HCT116 (cell line): Measurements from ENCODE around the gene GBP2. TPM values are rescaled to one million over a fixed set of nuclear protein-coding genes. Genes with fewer than 3 reads are reported as not detected.

Source experiments
- ATAC-seq: fragments of 200-7000 bp; cut with Tn5 transposase; 2 replicates; pipeline ENCODE4 v1.9.1; 2020; ENCODE audit warnings: mild to moderate bottlenecking, moderate library complexity
- BruUV-seq: library from RNA; stranded (reverse); fragments of 400-500 nt; replicated peaks from 2 replicates; lab custom pipeline; 2021; lab: Mats Ljungman, UMichigan
- CTCF ChIA-PET: fragments of 300-600 bp; sonication (Branson Sonifier 250); formaldehyde crosslinking; loops from one replicate; lab custom pipeline; 2021; ENCODE audit warnings: antibody characterized with exemption; lab: Charles Lee
- POLR2A ChIA-PET: fragments of 300-600, 350-600 bp; sonication (Branson Sonifier 250); formaldehyde crosslinking; loops from one replicate; lab custom pipeline; 2021; ENCODE audit warnings: antibody characterized with exemption; lab: Charles Lee
- RAD21 ChIA-PET, 2 experiments: fragments of 300-600 bp; sonication (Branson Sonifier 250); formaldehyde crosslinking; loops; one replicate each; lab custom pipeline; 2023; ENCODE audit warnings: low total read pairs in 2 of 2; ENCODE audit not compliant: uncharacterized antibody in 2 of 2, unreplicated experiment in 2 of 2, low non-redundant PET in 1 of 2; lab: Charles Lee
- DNase-seq: peaks from one replicate; pipeline ENCODE4 v3.0.0-alpha.2; 2010; ENCODE audit warnings: low read depth, low spot score
- H2AFZ ChIP-seq: fragments of 200-600 bp; shearing (Covaris generic), sonication (generic); 2 replicates; pipeline ENCODE4 v1.6.1; 2017; ENCODE audit warnings: low read depth, mixed run types, mixed read lengths, antibody characterized with exemption, low read length; ENCODE audit not compliant: poor library complexity, severe bottlenecking
- H3K27ac ChIP-seq: 2 replicates; pipeline ENCODE4 v1.5.1; 2012; ENCODE audit warnings: low read depth, low read length
- H3K27me3 ChIP-seq: fragments of 200-600 bp; sonication (generic); 2 replicates; pipeline ENCODE4 v1.6.1; 2016; ENCODE audit warnings: mixed run types, low read length, mixed read lengths; ENCODE audit not compliant: insufficient read depth
- H3K36me3 ChIP-seq, 2 experiments: fragments of 200-500 bp in 1 of 2; fragments of 200-600 bp in 1 of 2; sonication (Bioruptor generic) in 1 of 2; sonication (generic) in 1 of 2; 2 replicates each; pipeline versions ENCODE4 v1.5.1 to v1.6.1; 2014 to 2016; ENCODE audit warnings: low read length in 2 of 2, inconsistent platforms in 1 of 2, mixed read lengths in 1 of 2, mixed run types in 1 of 2; ENCODE audit not compliant: insufficient read depth in 2 of 2, control insufficient read depth in 1 of 2
- H3K4me1 ChIP-seq, 2 experiments: fragments of 200-600 bp in 1 of 2; sonication (generic) in 1 of 2; 2 replicates each; pipeline versions ENCODE4 v1.5.1 to v1.6.1; 2012 to 2017; ENCODE audit warnings: low read length in 2 of 2, inconsistent platforms in 1 of 2, mild to moderate bottlenecking in 1 of 2, mixed read lengths in 1 of 2, mixed run types in 1 of 2, moderate library complexity in 1 of 2; ENCODE audit not compliant: insufficient read depth in 2 of 2, control insufficient read depth in 1 of 2
- H3K4me2 ChIP-seq: fragments of 200-600 bp; sonication (generic); 2 replicates; pipeline ENCODE4 v1.6.1; 2017; ENCODE audit warnings: mixed run types, low read length, mixed read lengths
- H3K4me3 ChIP-seq, 2 experiments: fragments of 200-600 bp in 1 of 2; sonication (generic) in 1 of 2; replicated peaks in 1 of 2; 2 replicates each; pipeline ENCODE4 v1.5.1; 2011 to 2016; ENCODE audit warnings: low read length in 2 of 2, control low read depth in 1 of 2, low read depth in 1 of 2, mild to moderate bottlenecking in 1 of 2, mixed read lengths in 1 of 2, mixed run types in 1 of 2
- H3K79me2 ChIP-seq: fragments of 200-600 bp; sonication (generic); 2 replicates; pipeline ENCODE4 v1.6.1; 2017; ENCODE audit warnings: mild to moderate bottlenecking, mixed run types, low read length, moderate library complexity, mixed read lengths; ENCODE audit not compliant: insufficient read depth
- H3K9ac ChIP-seq: fragments of 200-600 bp; sonication (generic); 2 replicates; pipeline ENCODE4 v1.6.1; 2016; ENCODE audit warnings: low read length, mixed read lengths
- H3K9me2 ChIP-seq: fragments of 200-600 bp; sonication (generic), shearing (Covaris generic); 2 replicates; pipeline ENCODE4 v1.6.1; 2017; ENCODE audit warnings: mixed run types, mild to moderate bottlenecking, moderate library complexity; ENCODE audit not compliant: insufficient read depth
- H3K9me3 ChIP-seq, 2 experiments: fragments of 200-500 bp in 1 of 2; fragments of 200-600 bp in 1 of 2; sonication (Bioruptor generic) in 1 of 2; sonication (generic) in 1 of 2; 2 replicates each; pipeline ENCODE4 v1.6.1; 2014 to 2017; ENCODE audit warnings: low read length in 2 of 2, mixed read lengths in 2 of 2, inconsistent platforms in 1 of 2, low read depth in 1 of 2, mild to moderate bottlenecking in 1 of 2, mixed run types in 1 of 2, moderate library complexity in 1 of 2; ENCODE audit not compliant: control insufficient read depth in 1 of 2, insufficient read depth in 1 of 2
- H4K20me1 ChIP-seq: fragments of 200-600 bp; sonication (generic), shearing (Covaris generic); 2 replicates; pipeline ENCODE4 v1.6.1; 2017; ENCODE audit warnings: mixed run types, mild to moderate bottlenecking, moderate library complexity; ENCODE audit not compliant: insufficient read depth
- CBX3 ChIP-seq: IDR thresholded peaks from 2 replicates; pipeline ENCODE4 v1.6.1; 2012; ENCODE audit warnings: low read depth
- CEBPB ChIP-seq: IDR thresholded peaks from 2 replicates; pipeline ENCODE4 v1.6.1; 2012; ENCODE audit warnings: low read depth
- EGR1 ChIP-seq: IDR thresholded peaks from 2 replicates; pipeline ENCODE4 v1.6.1; 2012; ENCODE audit warnings: low read depth
- EZH2 ChIP-seq: fragments of 200-600 bp; sonication (generic); IDR thresholded peaks from 2 replicates; pipeline ENCODE4 v1.6.1; 2017; ENCODE audit warnings: antibody characterized with exemption, mixed run types
- MAX ChIP-seq: IDR thresholded peaks from 2 replicates; pipeline ENCODE4 v1.6.1; 2012
- RAD21 ChIP-seq: IDR thresholded peaks from 2 replicates; pipeline ENCODE4 v1.6.1; 2012; ENCODE audit warnings: low read depth, mild to moderate bottlenecking
- SIN3A ChIP-seq: IDR thresholded peaks from 2 replicates; pipeline ENCODE4 v1.6.1; 2012; ENCODE audit warnings: low read depth
- YY1 ChIP-seq: IDR thresholded peaks from 2 replicates; pipeline ENCODE4 v1.6.1; 2011; ENCODE audit warnings: low read length, low read depth, moderate library complexity, mild to moderate bottlenecking; ENCODE audit not compliant: insufficient replicate concordance; ENCODE audit errors: extremely low read depth
- intact Hi-C: fragments of 100-400 bp; cut with micrococcal nuclease; formaldehyde crosslinking; loops from 2 replicates; pipeline ENCODE4 v1.10.0; 2022
- total RNA-seq: library from RNA; stranded (reverse); gene quantifications from one replicate; pipeline ENCODE4 v1.2.1, GENCODE V29; 2021; ENCODE audit not compliant: unreplicated experiment
- TF ChIP-seq, protein P1 (sequence below): IDR thresholded peaks from 2 replicates; pipeline ENCODE4 v1.6.1; 2011; ENCODE audit warnings: mild to moderate bottlenecking, low read length, moderate library complexity; ENCODE audit not compliant: insufficient replicate concordance; ENCODE audit errors: extremely low read depth

The GBP2 gene
- total RNA-seq, 1 experiment from 2014 or later = 0.98 TPM

- Histone ChIP-seq H2AFZ (no peak overlapping the region), H3K9ac (no peak overlapping the region), H4K20me1 (no peaks in the 10 kb centered on the region), H3K9me2 (no peaks in the 10 kb centered on the region), H3K27ac (no peak overlapping the region), H3K9me3 (no peaks in the 10 kb centered on the region), H3K4me1 (no peaks in the 10 kb centered on the region), H3K27me3 (no peaks in the 10 kb centered on the region), H3K4me2 (no peak overlapping the region), H3K36me3 (no peaks in the 10 kb centered on the region), H3K79me2 (no peaks in the 10 kb centered on the region), H3K4me3 (no peak overlapping the region)
- intact Hi-C loops = no loop called here
- DNase-seq (no peak), ATAC-seq (no peak)
- no TSS peak for BruUV-seq
- ChIA-PET POLR2A (no interaction called here), CTCF (no interaction called here), RAD21 (no interaction called here)
- no peak for TF ChIP-seq MAX
- TF ChIP-seq RAD21 = no peak
- TF ChIP-seq CEBPB = no peak
- no peak for TF ChIP-seq SIN3A
- TF ChIP-seq EZH2 = no peak
- TF ChIP-seq, protein P1, sequence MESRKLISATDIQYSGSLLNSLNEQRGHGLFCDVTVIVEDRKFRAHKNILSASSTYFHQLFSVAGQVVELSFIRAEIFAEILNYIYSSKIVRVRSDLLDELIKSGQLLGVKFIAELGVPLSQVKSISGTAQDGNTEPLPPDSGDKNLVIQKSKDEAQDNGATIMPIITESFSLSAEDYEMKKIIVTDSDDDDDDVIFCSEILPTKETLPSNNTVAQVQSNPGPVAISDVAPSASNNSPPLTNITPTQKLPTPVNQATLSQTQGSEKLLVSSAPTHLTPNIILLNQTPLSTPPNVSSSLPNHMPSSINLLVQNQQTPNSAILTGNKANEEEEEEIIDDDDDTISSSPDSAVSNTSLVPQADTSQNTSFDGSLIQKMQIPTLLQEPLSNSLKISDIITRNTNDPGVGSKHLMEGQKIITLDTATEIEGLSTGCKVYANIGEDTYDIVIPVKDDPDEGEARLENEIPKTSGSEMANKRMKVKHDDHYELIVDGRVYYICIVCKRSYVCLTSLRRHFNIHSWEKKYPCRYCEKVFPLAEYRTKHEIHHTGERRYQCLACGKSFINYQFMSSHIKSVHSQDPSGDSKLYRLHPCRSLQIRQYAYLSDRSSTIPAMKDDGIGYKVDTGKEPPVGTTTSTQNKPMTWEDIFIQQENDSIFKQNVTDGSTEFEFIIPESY = no peak
- TF ChIP-seq CBX3 = no peak
- TF ChIP-seq EGR1 = no peak
- no peak for TF ChIP-seq YY1
Observed at GRCh38 chr1:89114662-89115061, 11.3 kb downstream of the GBP2 start.
